Hippocampal formation (tissue), 2 donors: ENCODE data around the gene SGIP1.
A peak's percentile ranks its signal among the peaks of the same experiment; 100 is the strongest.

Source experiments
- DNase-seq, 2 donors: peaks; one replicate each; lab custom pipeline; 2025; lab: John Stamatoyannopoulos, UW

The SGIP1 gene

DNA sequence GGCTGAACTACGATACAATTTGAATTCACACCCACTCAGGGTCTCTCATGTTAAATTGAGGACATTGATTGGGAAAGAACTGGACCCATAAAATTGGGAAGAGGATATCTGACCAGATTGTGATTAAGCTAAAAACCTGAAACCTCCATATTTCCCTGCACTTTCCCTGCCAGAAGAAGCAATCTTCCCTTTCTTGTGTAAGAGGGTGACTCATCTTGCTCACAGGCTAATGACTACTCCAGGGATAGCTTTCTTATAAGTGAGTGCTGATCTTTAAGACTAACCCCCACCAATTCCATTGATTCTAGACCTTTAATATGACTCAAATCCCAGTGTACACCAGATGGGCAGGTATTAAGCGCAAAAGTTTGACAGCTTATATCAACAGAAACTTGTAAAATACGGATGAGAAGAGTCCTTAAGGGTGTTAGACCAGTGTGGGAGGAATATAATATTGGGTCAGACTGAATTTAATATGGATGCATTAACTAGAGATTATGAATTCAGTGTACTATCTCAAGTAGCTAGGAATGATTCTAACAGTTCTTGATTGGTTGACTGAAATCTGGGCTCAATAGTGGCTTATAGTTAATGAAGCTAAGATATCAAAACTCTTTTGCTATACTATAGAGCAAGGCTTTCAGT lies 12.1 kb upstream of the SGIP1 start:
- no peak for DNase-seq

DNA sequence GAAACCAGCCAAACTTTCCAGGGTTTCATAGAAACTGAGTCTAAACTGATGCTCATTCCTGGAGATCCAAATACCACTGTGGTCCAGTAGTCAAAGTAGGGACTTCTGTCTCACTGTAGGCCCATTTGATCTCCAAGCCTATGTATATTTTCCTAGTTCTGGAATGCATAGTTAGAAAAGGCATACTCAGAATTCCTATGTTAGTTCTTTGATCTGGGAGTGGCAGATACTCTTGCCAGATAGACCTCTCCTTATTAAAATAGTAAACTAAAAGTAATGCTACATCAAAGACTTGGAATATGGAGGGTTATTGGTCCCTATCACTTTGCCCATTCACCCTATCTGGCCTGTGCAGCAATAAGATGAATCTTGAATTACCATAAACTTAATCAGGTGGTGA lies 10.4 kb upstream of the SGIP1 start:
- no peak for DNase-seq

DNA sequence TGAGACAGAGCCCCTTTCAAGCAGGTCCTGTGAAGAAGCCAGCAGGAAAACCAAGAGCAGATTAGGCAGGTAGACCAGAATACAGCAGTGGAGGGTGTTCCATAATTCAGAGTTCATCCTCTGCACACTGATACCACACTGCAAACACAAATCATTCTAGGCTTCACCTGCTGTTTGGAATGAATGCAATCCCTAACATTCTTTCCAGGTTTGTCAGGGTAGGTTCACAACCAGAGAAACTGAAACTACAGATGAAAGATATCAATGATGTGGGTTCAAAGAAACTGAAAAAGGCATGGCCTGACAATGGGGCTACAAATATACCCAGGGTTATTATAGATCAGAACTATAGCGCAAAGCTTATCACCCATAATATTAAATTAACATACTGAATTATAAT lies 8.9 kb upstream of the SGIP1 start:
- DNase-seq = no peak

DNA sequence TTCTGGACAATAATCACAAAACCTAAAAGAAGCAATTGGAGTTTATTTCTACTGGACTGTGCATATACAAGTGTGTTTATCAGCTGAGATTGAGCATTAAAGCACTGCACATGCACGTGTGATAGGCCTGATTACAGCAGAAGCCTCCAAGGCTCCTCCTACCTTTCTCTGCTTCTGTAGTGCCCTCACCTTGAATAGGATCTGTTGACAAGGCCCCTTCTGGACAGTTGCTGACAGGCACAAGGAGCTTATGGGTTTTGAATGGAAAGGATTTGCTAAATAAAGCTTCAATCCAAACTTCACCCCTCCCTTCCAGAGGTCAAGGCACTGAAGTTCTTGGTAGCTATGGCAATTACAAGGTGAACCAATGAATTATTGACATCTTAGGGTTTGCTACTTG lies 7.9 kb upstream of the SGIP1 start:
- DNase-seq = no peak

DNA sequence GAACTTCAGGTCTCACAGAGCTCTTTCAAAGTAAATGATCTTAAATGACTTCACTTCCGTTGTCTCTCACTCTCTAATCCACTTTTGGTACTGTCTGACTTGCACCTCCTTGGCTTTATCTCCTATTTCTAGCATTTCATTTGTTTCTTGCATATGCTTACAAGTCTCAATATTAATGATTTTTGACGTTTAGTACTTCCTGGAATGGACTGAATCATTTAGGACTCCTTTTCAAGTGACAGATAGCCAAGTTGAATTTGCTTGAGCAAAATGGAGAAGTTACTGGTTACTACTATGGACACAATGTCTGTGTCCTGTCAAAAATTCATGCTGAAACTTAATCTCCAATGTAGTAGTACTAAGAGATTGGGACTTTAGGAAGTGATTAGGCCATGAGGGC lies 7.0 kb upstream of the SGIP1 start:
- DNase-seq = no peak

DNA sequence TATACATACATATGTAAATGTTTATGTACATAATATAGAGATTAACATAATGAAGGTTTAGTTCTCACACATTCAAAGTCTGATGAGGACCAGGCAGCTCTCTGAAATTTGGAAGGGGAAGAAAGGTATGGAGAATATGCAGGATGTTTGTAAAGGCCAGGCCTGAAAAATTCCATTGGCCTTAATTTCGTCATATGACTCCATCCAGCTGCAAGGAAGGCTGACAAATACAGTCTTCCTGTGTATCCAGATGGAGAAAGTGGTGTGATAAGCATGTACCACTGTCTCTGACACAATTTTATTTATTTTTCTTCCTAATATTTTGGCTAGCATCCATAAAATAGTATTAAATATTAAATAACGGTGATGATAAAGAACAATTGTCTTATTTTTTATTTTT lies 6.3 kb upstream of the SGIP1 start:
- no peak for DNase-seq

DNA sequence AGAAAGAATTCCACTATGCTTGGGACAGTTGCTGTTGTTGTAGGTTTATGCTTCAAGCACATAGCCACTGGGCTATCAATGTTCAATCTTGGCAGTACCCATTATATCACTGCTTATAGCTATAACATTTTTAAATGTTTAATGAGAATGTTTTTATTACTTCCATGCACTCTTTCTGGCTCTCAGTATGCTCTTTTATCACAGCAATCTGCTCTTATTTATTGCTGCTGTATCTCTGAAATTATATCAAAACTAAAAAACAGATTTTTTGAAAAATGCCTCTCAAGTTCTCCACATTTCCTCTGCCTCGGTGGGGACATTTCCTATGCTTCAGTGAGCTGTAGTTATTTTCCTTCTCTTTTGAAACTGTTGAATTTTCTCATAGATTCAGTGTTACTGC lies 5.4 kb upstream of the SGIP1 start:
- no peak for DNase-seq

DNA sequence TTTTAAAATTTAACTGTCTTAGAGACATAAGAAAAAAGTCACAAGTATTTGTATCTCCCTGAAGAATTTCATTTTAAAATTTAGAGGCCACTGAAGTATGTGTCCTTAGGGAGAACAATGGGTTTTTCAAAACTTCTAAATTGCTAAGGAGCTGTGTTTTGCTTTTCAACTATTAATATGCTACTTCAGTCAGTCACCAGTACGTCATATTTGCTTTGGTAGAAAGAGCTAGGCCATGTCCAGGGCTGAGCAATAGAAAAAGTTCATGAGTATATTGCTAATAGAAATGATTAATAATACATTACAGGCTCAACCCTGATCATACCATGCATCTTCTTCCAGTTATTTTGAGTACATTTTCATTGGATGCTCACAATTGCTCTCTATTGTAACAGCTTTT lies 1.7 kb upstream of the SGIP1 start:
- DNase-seq = no peak

DNA sequence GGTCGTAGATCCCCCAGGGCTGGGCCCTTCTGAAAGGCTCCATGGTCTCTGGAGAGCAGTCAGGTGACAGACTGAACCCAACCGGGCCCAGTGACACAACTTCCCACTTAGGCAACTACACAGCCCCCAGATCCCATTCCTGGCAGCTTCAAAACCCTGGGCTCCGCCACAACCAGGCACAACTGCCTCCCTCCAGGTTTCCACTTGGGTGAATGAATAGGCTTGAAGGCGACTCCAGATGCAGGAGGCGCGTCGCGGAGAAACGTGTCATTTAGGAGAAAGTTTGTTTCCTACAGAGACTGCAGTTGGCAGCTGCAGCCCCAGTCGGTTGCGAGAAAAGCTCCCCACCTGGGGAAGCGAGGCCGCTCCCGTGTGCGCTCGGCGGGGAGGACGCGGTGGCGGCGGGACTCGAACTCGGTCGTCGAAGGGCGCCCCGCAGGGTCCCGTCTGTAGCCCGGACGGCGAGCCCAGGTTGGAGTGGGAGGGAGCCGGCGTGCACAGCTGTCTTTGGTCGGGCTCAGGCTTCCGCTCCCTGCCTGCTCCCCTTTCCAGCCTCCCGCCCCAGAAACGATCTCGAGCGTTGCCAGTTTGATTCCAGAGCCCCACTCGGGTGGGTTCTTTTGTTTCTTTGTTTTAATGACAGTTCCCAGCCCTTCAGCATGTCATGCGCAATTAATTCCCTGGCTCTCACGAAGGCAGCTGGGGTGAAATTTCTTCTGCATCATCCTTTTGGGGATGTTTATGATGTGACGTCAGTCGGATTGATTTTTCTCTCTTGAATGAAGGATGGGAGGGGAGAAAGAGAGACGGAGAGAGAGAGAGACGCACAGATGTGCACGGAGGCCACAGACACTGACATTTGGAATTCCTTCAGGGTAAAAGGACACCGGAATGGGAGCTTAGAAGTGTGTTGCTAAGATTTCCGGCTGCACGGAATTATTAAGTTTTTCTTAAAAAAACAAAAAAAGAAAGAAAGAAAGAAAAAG lies 862 bp upstream of the SGIP1 start:
- peak in 1 of 2 donors; percentile 24 for DNase-seq

DNA sequence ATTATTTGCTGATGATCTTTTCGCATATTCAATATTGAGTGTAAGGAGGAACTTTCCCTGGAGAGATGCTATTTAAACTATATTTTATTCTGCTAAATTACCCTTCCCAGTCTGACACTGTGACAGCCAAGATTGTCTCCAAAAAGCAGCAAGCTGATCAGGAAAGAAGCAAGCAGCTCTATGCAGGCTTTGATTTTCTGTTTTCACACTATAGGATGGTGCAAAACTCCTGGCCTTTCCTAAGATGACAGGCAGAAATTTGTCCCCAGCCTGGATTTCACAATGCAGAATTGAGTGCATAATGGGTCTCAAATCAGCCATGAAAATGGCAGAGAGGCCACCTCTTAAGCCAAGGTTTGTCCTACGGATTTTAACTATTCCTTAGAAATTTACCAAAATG lies 1.1 kb downstream of the SGIP1 start:
- DNase-seq = no peak

DNA sequence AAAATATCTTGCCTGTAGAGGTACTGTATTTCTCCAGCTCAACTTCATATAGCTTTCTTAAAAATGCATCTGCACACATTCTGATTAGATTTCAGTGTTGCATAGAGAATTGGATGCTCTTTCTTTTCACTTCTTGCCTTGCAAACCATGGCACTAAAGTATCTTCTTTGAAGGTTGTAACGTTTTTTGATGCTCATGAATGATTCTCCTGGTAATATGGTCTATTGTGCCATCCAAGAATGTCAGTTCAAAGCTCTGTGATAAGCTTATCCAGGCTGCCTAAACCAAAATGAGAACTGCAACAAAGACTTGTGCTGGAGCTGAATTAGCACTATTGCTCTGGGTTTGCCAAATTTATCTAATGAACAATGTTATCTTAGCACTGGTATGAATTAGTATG lies 1.9 kb downstream of the SGIP1 start:
- DNase-seq = no peak

DNA sequence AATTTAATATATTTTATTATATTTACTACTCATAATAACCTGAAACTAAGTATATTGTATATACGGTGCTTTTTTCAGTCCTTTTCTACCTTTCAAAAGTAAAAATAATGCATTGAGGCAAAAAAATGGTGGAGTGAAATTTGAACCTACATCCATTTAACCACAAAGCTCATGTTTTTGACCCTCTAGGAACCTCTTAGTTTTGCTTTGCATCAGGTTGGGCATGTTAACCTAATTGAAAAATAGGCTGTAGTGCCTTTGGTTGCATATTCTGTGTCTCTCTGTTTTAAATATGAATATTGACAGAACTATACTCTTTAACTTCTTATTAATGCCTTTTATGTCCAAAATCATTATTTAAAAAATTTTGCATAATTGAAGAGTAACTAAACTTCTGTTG lies 3.8 kb downstream of the SGIP1 start:
- no peak for DNase-seq

DNA sequence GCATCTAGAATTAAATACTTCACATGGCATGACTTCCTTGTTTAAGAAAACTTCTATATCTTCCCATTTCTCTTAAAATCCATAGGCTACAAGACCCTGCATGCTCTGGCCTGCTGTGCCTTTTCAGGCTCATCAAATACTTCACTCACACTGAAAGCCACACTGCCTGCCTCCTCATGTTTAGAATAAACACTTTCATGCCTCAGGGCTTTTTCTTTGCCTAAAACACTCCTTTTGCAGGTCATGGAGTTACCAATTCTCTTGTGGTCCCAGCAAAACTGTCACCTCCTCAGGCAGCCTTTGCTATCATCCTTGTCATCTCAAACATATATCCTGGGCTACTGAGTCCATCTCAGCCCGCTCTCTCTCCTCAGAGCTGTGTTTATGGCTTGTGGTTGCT lies 5.5 kb downstream of the SGIP1 start:
- no peak for DNase-seq

DNA sequence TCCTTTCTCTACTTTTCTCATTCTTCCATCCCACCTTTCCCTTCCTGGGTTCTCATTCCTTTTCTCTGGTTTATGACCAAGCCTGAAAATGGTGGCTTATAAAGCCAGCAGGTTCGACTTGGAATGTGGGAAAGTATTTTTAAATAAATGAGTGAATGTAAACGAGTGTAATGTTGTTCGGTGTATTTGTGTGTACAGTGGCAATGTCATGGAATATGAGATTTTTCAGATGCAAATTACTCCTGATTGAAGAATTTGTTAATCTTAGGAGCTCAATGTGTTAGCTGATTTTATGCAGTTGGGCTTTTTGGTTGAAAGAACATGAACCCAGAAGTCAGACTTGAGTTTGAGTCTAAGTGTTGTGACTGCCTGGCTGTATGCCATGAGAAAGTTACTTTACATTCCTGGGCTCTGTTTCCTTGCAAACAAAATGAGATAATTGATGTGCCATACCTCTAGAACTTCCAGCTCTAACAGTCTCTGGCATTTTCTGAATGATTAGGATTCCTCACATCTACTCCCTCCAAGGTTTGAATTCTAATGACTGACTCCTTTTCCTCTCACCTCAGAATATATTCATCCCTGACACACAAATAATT lies 6.6 kb downstream of the SGIP1 start:
- no peak for DNase-seq

DNA sequence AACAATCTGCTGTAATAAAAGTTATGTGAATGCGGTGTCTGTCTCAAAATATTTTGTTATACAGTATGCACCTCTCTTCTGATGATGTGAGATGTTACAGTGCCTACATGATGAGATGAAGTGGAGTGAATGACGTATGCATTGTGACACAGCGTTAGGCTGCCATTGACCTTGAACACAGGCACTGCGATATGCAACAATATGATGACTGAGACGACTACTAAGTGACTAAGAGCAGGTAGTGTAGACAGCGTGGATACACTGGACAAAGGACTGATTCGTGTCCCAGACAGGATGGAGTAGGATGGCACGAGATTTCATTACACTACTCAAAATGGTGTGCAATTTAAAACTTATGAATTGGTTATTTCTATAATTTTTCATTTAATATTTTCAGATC lies 8.4 kb downstream of the SGIP1 start:
- no peak for DNase-seq

DNA sequence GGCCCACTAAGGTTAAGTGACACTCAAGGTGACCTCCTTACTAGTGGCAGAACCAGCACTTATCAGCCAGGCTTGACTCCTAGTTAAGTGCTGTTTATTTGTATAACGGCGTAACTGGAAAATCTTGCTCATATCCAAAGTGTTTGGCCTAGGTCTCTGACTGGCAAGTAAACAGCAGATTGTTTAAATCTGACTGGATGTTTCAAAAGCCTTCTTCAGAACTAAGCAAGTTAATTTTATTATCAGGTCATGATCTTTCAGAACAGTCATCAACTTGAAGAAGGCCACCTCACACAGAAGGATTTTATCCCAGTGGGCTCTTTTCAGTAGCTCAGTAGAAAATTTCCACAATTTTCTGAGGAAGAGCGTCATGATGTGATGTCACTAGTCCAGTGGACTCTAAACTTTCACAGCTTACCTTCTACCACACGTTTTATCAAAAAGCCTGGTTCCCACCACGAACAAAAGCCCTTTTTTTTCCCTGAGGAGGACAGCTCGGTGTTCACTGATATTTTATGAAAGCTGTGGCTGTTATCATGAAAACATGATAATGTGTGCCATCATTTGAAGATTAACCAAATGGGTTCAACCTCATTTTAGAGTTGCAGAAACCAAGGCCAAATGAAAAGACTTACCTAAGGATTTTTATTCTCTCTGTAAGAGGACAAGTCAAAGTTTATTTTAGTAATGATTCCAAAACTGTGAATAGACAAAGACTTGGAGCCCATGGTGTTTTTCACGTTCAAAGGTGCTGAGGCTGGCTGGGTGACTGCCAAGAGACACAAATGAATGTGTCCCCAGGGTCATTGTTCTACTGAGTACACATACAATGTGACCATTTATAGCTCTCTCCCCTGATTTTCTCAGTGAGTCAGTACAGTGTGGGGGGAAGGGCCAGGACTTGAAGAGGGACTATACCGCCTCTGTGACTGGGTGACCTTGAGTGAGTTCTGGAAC lies 9.1 kb downstream of the SGIP1 start:
- DNase-seq = peak; percentile 57

DNA sequence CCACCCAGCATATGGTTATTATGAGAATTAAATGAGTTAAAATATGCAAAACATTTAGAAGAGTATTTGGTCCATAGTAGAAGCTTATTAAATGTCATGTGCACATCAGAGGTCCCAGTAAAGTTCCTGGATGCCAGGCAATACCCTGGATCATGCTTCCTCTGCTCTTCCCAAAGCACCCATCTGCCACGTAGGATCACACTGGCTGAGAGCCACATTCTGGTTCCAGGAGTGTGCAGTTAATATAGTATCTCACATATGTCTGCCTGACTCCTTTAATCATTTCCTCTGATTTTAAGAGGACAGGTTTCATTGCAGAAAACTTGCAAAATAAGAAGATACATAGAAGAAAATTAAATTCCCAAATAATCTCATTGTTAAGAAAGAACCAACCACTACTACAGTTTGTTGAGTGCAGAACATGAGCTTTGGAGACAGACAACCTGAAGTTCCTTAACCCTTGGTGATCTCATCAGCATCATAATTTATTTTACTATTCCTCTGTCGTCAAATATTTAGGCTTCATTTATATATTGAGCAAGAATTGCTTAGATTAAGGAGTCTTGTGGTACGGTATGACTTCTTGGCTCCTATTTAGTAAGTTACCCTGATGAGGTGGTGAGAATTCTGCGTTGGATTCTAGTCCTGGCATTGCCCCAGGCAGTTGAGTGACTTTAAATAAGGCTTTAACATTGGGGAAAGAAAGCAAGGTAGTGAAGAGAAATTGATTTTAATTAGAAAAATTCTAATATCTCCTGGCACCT lies 12.3 kb downstream of the SGIP1 start:
- DNase-seq = no peak

DNA sequence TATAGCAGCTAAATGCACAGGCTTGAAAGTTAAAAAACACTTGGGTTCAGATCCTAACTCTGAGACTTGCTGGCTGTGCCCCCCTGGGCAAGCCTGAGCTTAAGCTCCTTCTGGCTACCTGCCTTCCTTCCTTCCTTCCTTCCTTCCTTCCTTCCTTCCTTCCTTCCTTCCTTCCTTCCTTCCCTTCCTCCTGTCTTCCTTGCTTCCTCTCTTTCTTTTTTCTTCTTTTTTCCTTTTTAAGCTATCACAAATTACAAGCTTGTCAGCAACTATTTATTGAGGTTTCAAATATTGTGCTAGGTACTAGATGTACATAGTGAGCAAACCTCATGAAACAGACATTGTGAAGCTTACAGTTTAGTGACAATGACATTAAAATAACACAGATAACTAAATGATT lies 15.1 kb downstream of the SGIP1 start:
- DNase-seq = no peak

DNA sequence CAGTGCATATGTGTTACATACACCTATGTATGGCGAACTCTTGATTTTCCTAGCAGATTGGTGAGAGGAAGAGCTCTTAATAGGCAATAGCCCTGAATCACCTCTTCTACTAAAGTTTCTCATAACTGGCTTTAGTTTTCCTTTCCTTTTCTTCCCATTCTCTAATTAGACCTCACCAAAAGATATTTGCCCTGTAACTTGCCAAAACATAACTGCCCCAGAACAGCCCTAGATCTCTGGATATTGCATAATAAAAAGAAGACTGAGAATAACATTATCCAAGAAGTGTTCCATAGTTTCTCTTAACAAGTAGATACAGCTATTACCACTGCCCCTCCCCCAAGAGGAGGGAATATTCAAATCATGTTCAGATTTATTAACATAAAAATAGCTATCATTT lies 16.3 kb downstream of the SGIP1 start:
- DNase-seq = no peak

DNA sequence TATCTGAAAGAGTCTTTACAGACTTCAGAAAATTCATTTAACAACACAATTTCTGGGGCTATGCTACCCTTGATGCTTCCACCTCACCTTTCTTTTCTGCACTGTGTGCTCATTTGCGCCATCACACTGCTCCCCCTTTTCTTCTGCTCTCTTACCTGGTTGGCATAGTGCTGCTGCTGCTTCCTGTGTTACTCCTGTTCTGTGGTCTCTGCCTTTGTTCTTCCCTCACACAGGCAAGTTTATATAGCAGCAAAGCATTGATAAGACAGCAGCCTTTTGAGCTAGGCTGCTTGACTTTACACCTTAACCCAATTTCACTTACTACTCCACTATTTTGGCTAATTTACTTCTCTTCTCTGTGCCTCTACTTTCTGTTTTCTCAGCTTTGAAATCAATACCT lies 18.3 kb downstream of the SGIP1 start:
- DNase-seq = no peak

DNA sequence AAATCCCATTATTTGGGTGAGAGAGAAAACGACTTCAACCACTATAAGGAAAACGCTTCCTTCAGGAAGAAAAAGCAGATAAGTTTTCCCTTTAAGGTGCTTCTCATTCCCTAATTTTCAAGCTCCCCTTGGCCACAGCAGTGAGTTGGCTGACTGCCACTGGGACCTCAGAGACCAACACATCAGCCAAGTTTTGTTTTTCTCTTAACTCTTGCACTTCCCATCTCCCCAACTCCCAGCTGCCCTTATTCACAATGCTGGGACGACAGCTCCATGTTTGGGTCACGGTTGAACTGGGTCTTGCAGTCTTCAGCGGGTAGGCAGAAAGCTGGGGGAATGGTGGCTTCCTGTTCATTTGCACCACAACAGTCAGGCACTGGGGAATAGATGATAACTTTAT lies 18.9 kb downstream of the SGIP1 start:
- no peak for DNase-seq
